Measurements from ENCODE around the gene ATP6V0A4. TPM values are rescaled to one million over a fixed set of nuclear protein-coding genes. Genes with fewer than 3 reads are reported as not detected.
"Not testable (repeated sequence)": the region's sequence is repeated elsewhere in the genome, so short reads cannot be mapped to it uniquely, and the experiment has no call there.

ATP6V0A4 gene
- total RNA-seq, 1 donor from 2014 or later: not detected

GRCh38 chr7:138695106-138695505 is 102.9 kb downstream of the ATP6V0A4 start:
- no peaks in the 10 kb centered on the region for H3K27me3 Mint-ChIP-seq
- POLR2A ChIA-PET: no interaction called here
- no peaks in the 10 kb centered on the region for H3K4me1 Mint-ChIP-seq
- H3K36me3 Mint-ChIP-seq (ENCODE audit: low read depth): no peaks in the 10 kb centered on the region
- TF ChIP-seq CTCF (IDR thresholded peaks at IDR 0.05): no peak
- intact Hi-C loops (cut with micrococcal nuclease): no loop called here
- H3K9me3 Mint-ChIP-seq: no peaks in the 10 kb centered on the region
- CTCF ChIA-PET: no interaction called here
- DNase-seq (no peak), ATAC-seq (ENCODE audit: low read depth) (no peak)
- H3K4me3 Mint-ChIP-seq: no peak overlapping the region
- no peak overlapping the region for H3K27ac Mint-ChIP-seq

- CTCF ChIA-PET: no interaction called here
- no peaks in the 10 kb centered on the region for H3K36me3 Mint-ChIP-seq (ENCODE audit: low read depth)
Observed at GRCh38 chr7:138691178-138691577, 106.8 kb downstream of the ATP6V0A4 start.

GRCh38 chr7:138690495-138690894 is 107.5 kb downstream of the ATP6V0A4 start:
- peaks cover 5% of the 10 kb centered on the region for H3K9me3 Mint-ChIP-seq
- intact Hi-C loops (cut with micrococcal nuclease): no loop called here
- H3K4me1 Mint-ChIP-seq: no peaks in the 10 kb centered on the region
- no peaks in the 10 kb centered on the region for H3K36me3 Mint-ChIP-seq (ENCODE audit: low read depth)
- no peak overlapping the region for H3K4me3 Mint-ChIP-seq
- ATAC-seq (ENCODE audit: low read depth): no peak
- no peak for DNase-seq
- no peak for TF ChIP-seq CTCF (IDR thresholded peaks at IDR 0.05)
- H3K27me3 Mint-ChIP-seq: peaks cover 5% of the 10 kb centered on the region
- no peak overlapping the region for H3K27ac Mint-ChIP-seq
- CTCF ChIA-PET: no interaction called here
- POLR2A ChIA-PET: no interaction called here

More at GRCh38 chr7:138691178-138691577, 106.8 kb downstream of the ATP6V0A4 start:
- DNase-seq: no peak
- peaks cover 5% of the 10 kb centered on the region for H3K9me3 Mint-ChIP-seq
- intact Hi-C loops (cut with micrococcal nuclease): no loop called here
- peaks cover 5% of the 10 kb centered on the region for H3K27me3 Mint-ChIP-seq
- H3K4me1 Mint-ChIP-seq: no peaks in the 10 kb centered on the region
- no peak for TF ChIP-seq CTCF (IDR thresholded peaks at IDR 0.05)
- H3K4me3 Mint-ChIP-seq: no peak overlapping the region
- POLR2A ChIA-PET: no interaction called here
- no peak overlapping the region for H3K27ac Mint-ChIP-seq
- ATAC-seq (ENCODE audit: low read depth): no peak

GRCh38 chr7:138688037-138688436 is 110.0 kb downstream of the ATP6V0A4 start:
- H3K36me3 Mint-ChIP-seq (ENCODE audit: low read depth); H3K4me3 Mint-ChIP-seq; intact Hi-C loops (cut with micrococcal nuclease); H3K9me3 Mint-ChIP-seq; H3K4me1 Mint-ChIP-seq; POLR2A ChIA-PET; H3K27ac Mint-ChIP-seq; CTCF ChIA-PET; DNase-seq; ATAC-seq (ENCODE audit: low read depth); H3K27me3 Mint-ChIP-seq: not testable (repeated sequence)

- no peak overlapping the region for H3K4me3 Mint-ChIP-seq
- POLR2A ChIA-PET: no interaction called here
- no peak overlapping the region for H3K27ac Mint-ChIP-seq
Observed at GRCh38 chr7:138684340-138684739, 113.7 kb downstream of the ATP6V0A4 start.

More at GRCh38 chr7:138684340-138684739, 113.7 kb downstream of the ATP6V0A4 start:
- CTCF ChIA-PET: no interaction called here
- TF ChIP-seq CTCF (IDR thresholded peaks at IDR 0.05): no peak
- intact Hi-C loops (cut with micrococcal nuclease): no loop called here
- Mint-ChIP-seq H3K27me3 (peaks cover 6% of the 10 kb centered on the region), H3K9me3 (peaks cover 5% of the 10 kb centered on the region), H3K36me3 (ENCODE audit: low read depth) (no peaks in the 10 kb centered on the region), H3K4me1 (no peaks in the 10 kb centered on the region)
- DNase-seq: no peak
- ATAC-seq (ENCODE audit: low read depth): no peak
